HepG2 (cell line): ENCODE results near the gene PPM1H. TPM values are rescaled to one million over a fixed set of nuclear protein-coding genes. Genes with fewer than 3 reads are reported as not detected.

Experiments used
- CEBPG ChIP-seq: IDR thresholded peaks from 2 replicates; pipeline ENCODE4 v1.6.1; 2016
- CSRNP2 ChIP-seq: sonication (generic); formaldehyde crosslinking; conservative IDR thresholded peaks from 2 replicates; pipeline ENCODE4 v1.8.0; 2022; ENCODE audit warnings: low read depth, missing genetic modification reagents
- KMT2B ChIP-seq: IDR thresholded peaks from 2 replicates; pipeline ENCODE4 v1.6.1; 2016; ENCODE audit warnings: missing genetic modification reagents, missing compliant biosample characterization
- NPAS2 ChIP-seq: sonication (generic); formaldehyde crosslinking; IDR thresholded peaks from 2 replicates; pipeline ENCODE4 v1.8.0; 2022; ENCODE audit warnings: mild to moderate bottlenecking, missing genetic modification reagents, borderline replicate concordance
- RBAK ChIP-seq: sonication (generic); formaldehyde crosslinking; IDR thresholded peaks from 2 replicates; pipeline ENCODE4 v1.5.1; 2020; ENCODE audit warnings: mild to moderate bottlenecking, missing genetic modification reagents
- RXRA ChIP-seq: sonication (generic); formaldehyde crosslinking; IDR thresholded peaks from 2 replicates; pipeline ENCODE4 v1.5.1; 2020; ENCODE audit warnings: missing genetic modification reagents
- SMARCE1 ChIP-seq: fragments of 450-650 bp; IDR thresholded peaks from 2 replicates; pipeline ENCODE4 v1.6.1; 2017; ENCODE audit warnings: borderline replicate concordance
- SOX5 ChIP-seq: IDR thresholded peaks from 2 replicates; pipeline ENCODE4 v1.6.1; 2016; ENCODE audit warnings: borderline replicate concordance
- SOX6 ChIP-seq, 2 experiments: fragments of 450-650 bp in 1 of 2; sonication (generic) in 1 of 2; formaldehyde crosslinking in 1 of 2; IDR thresholded peaks; 2 replicates each; pipeline versions ENCODE4 v1.4.0 to v1.6.1; 2017 to 2020; ENCODE audit warnings: antibody characterized with exemption in 1 of 2, mild to moderate bottlenecking in 1 of 2, missing genetic modification reagents in 1 of 2
- SP2 ChIP-seq: sonication (generic); formaldehyde crosslinking; IDR thresholded peaks from 2 replicates; pipeline ENCODE4 v1.5.1; 2020; ENCODE audit warnings: mild to moderate bottlenecking, missing genetic modification reagents
- TCF7 ChIP-seq: sonication (generic); IDR thresholded peaks from 2 replicates; pipeline ENCODE4 v1.6.1; 2016; ENCODE audit warnings: antibody characterized with exemption, low read depth
- ZFP41 ChIP-seq: sonication (generic); formaldehyde crosslinking; IDR thresholded peaks from 2 replicates; pipeline ENCODE4 v1.4.0; 2020; ENCODE audit warnings: mild to moderate bottlenecking, missing genetic modification reagents, borderline replicate concordance
- ZNF124 ChIP-seq: sonication (generic); formaldehyde crosslinking; IDR thresholded peaks from 2 replicates; pipeline ENCODE4 v1.4.0; 2020; ENCODE audit warnings: missing genetic modification reagents
- ZNF512 ChIP-seq: sonication (generic); formaldehyde crosslinking; IDR thresholded peaks from 2 replicates; pipeline ENCODE4 v1.4.0; 2020; ENCODE audit warnings: mild to moderate bottlenecking, missing genetic modification reagents
- ZNF563 ChIP-seq: sonication (generic); formaldehyde crosslinking; IDR thresholded peaks from 2 replicates; pipeline ENCODE4 v1.8.0; 2022; ENCODE audit warnings: mild to moderate bottlenecking, moderate library complexity, missing genetic modification reagents
- ZNF629 ChIP-seq: sonication (generic); formaldehyde crosslinking; conservative IDR thresholded peaks from 2 replicates; pipeline ENCODE4 v1.5.0; 2020; ENCODE audit warnings: missing genetic modification reagents
- polyA plus RNA-seq, 8 experiments: library from polyadenylated mRNA; depleted of rRNA in 3 of 8; stranded (reverse) in 7 of 8; unstranded in 1 of 8; fragments of >200 nt; fragmentation: Illumina TruSeq in 4 of 8; extraction: Trizol in 4 of 8; gene quantifications; 2 replicates each; pipeline versions ENCODE4 v1.2.1 to v1.2.3, GENCODE V29; 2011 to 2016; ENCODE audit warnings: low read depth in 4 of 8, missing spikeins in 1 of 8, mixed read lengths in 1 of 8; ENCODE audit not compliant: insufficient read depth in 1 of 8
- total RNA-seq, 5 experiments: library from RNA; depleted of rRNA; stranded (reverse); fragments of >200 nt; fragmentation: Illumina TruSeq; extraction: Trizol; gene quantifications; 2 replicates each; pipeline ENCODE4 v1.2.3, GENCODE V29; 2016; ENCODE audit warnings: low read depth in 1 of 5
- TF ChIP-seq, protein P1 (sequence below): sonication (generic); formaldehyde crosslinking; IDR thresholded peaks from 2 replicates; pipeline ENCODE4 v1.9.0; 2021; ENCODE audit warnings: missing genetic modification reagents, borderline replicate concordance
- TF ChIP-seq, protein P2 (sequence below): sonication (generic); formaldehyde crosslinking; IDR thresholded peaks from 2 replicates; pipeline ENCODE4 v1.4.0; 2020; ENCODE audit warnings: missing genetic modification reagents, borderline replicate concordance
- TF ChIP-seq, protein P3 (sequence below): sonication (generic); formaldehyde crosslinking; IDR thresholded peaks from 2 replicates; pipeline ENCODE4 v1.5.0; 2020; ENCODE audit warnings: mild to moderate bottlenecking, missing genetic modification reagents

PPM1H gene
- total and polyA plus RNA-seq, 2 of the 13 experiments (the other 11 are each of a cell fraction or from before 2014, with no cell fraction given) = 29.1 to 38.1 TPM

DNA sequence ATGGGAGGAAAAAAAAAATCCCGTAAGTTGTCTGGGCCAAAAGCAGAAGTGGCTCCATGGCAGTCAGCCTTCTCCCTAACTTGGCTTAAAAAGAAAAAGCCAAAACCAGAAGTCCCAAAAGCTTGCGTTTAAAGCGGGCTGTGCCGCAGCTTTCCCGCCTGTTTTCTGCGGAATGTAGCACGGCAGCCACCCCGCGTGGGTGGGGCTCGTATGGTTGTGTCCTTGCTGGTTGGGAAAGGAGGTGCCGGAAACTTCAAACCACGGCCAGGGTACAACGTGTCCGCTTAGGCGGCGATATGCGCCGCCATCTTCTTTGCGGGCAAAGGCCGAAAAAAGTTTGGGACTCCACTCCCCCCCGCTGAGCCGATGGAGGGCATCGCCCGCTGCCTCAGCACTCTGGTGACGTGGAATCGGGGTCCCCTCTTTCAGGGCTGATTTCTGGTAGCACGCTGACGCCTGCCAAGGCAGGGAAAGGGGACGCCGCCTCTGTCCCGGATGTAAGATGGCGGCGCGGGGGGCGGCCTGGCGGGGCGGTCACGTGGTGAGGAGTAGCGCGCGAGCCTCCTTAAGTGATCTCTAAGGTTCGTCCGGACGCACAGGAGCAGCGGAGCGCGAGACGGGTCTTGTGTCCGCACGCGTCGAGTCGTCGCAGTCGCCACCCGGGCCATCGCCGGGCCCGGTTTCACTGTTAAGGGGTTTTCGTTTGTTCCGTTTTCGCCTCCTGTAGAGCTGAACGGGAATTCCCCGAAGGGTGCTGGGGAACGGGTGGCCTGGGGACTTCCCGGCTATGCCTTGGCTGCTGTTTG is 332.5 kb downstream of the PPM1H start (continued):
- TF ChIP-seq TCF7 (no peak), ZNF563 (CRISPR knock-in tag) (peak; percentile 61; the same call in 1 of the 2 replicates), ZNF629 (CRISPR knock-in tag) (no peak; the same call in 1 of the 2 replicates), NPAS2 (CRISPR knock-in tag) (no peak), SP2 (0 out of 2 replicates have a peak, but pooled peaks have one; percentile 38), SOX6 (IDR thresholded peaks at IDR 0.05) (no peak), SOX6 (CRISPR knock-in tag; IDR thresholded peaks at IDR 0.05) (peak; percentile 70), KMT2B (peak; percentile 81), CEBPG (no peak), SOX5 (CRISPR knock-in tag) (peak; percentile 19; the same call in 1 of the 2 replicates), CSRNP2 (no peak), RXRA (CRISPR knock-in tag) (peak; percentile 69; the same call in 1 of the 2 replicates), ZNF124 (no peak; the same call in 1 of the 2 replicates), RBAK (no peak), SMARCE1 (no peak), ZFP41 (CRISPR knock-in tag) (peak; percentile 72; the same call in 1 of the 2 replicates), ZNF512 (CRISPR knock-in tag) (no peak)
- TF ChIP-seq, protein P1, sequence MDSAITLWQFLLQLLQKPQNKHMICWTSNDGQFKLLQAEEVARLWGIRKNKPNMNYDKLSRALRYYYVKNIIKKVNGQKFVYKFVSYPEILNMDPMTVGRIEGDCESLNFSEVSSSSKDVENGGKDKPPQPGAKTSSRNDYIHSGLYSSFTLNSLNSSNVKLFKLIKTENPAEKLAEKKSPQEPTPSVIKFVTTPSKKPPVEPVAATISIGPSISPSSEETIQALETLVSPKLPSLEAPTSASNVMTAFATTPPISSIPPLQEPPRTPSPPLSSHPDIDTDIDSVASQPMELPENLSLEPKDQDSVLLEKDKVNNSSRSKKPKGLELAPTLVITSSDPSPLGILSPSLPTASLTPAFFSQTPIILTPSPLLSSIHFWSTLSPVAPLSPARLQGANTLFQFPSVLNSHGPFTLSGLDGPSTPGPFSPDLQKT (CRISPR knock-in tag) = no peak
- TF ChIP-seq, protein P2, sequence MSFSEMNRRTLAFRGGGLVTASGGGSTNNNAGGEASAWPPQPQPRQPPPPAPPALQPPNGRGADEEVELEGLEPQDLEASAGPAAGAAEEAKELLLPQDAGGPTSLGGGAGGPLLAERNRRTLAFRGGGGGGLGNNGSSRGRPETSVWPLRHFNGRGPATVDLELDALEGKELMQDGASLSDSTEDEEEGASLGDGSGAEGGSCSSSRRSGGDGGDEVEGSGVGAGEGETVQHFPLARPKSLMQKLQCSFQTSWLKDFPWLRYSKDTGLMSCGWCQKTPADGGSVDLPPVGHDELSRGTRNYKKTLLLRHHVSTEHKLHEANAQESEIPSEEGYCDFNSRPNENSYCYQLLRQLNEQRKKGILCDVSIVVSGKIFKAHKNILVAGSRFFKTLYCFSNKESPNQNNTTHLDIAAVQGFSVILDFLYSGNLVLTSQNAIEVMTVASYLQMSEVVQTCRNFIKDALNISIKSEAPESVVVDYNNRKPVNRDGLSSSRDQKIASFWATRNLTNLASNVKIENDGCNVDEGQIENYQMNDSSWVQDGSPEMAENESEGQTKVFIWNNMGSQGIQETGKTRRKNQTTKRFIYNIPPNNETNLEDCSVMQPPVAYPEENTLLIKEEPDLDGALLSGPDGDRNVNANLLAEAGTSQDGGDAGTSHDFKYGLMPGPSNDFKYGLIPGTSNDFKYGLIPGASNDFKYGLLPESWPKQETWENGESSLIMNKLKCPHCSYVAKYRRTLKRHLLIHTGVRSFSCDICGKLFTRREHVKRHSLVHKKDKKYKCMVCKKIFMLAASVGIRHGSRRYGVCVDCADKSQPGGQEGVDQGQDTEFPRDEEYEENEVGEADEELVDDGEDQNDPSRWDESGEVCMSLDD (CRISPR knock-in tag) = peak; percentile 91
- TF ChIP-seq, protein P3, sequence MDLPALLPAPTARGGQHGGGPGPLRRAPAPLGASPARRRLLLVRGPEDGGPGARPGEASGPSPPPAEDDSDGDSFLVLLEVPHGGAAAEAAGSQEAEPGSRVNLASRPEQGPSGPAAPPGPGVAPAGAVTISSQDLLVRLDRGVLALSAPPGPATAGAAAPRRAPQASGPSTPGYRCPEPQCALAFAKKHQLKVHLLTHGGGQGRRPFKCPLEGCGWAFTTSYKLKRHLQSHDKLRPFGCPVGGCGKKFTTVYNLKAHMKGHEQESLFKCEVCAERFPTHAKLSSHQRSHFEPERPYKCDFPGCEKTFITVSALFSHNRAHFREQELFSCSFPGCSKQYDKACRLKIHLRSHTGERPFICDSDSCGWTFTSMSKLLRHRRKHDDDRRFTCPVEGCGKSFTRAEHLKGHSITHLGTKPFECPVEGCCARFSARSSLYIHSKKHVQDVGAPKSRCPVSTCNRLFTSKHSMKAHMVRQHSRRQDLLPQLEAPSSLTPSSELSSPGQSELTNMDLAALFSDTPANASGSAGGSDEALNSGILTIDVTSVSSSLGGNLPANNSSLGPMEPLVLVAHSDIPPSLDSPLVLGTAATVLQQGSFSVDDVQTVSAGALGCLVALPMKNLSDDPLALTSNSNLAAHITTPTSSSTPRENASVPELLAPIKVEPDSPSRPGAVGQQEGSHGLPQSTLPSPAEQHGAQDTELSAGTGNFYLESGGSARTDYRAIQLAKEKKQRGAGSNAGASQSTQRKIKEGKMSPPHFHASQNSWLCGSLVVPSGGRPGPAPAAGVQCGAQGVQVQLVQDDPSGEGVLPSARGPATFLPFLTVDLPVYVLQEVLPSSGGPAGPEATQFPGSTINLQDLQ (CRISPR knock-in tag) = peak; percentile 13; the same call in 1 of the 2 replicates
